ENCODE data around the gene PERCC1. TPM values are rescaled to one million over a fixed set of nuclear protein-coding genes. Genes with fewer than 3 reads are reported as not detected.

Gene PERCC1
- total RNA-seq, 2 experiments from 2014 or later = 0.30 TPM; not detected in 1

- peaks cover 0 to 4% of the 10 kb centered on the region in 2 experiments for H3K9me3 ChIP-seq (ENCODE audit: control insufficient read depth in 1 of 2, insufficient read depth in 1 of 2, low read length in 2 of 2)
- peaks cover 22% of the 10 kb centered on the region for H3K36me3 Mint-ChIP-seq (ENCODE audit: low read depth)
- no peak overlapping the region for H3K4me3 Mint-ChIP-seq
- no peak for ATAC-seq (ENCODE audit: poor library complexity)
- no peak overlapping the region for H3K27ac Mint-ChIP-seq
- ChIA-PET CTCF (no interaction called here), POLR2A (no interaction called here)
- no peaks in the 10 kb centered on the region for H3K4me1 Mint-ChIP-seq (ENCODE audit: low read depth)
- TF ChIP-seq CTCF (IDR thresholded peaks at IDR 0.05) = no peak
- no peak overlapping the region for H3K27ac ChIP-seq (ENCODE audit: low read depth in 1 of 2, low read length in 2 of 2)
- H3K27me3 Mint-ChIP-seq = no peaks in the 10 kb centered on the region
- no peak overlapping the region for H3K4me3 ChIP-seq (ENCODE audit: low read length)
- no peaks in the 10 kb centered on the region for H3K27me3 ChIP-seq (ENCODE audit: control insufficient read depth in 1 of 2, insufficient read depth in 2 of 2, low read length in 2 of 2)
- intact Hi-C loops (cut with DNase I, micrococcal nuclease) = no loop called here
- DNase-seq = no peak
- H3K36me3 ChIP-seq (ENCODE audit: insufficient read depth, low read length) = peaks cover 43% of the 10 kb centered on the region
- no peaks in the 10 kb centered on the region for H3K9me3 Mint-ChIP-seq
- H3K4me1 ChIP-seq (ENCODE audit: insufficient read depth, low read length) = no peaks in the 10 kb centered on the region
Measured at GRCh38 chr16:1449201-1449788, 18.4 kb downstream of the PERCC1 start.

- H3K27me3 Mint-ChIP-seq = no peaks in the 10 kb centered on the region
- DNase-seq (no peak), ATAC-seq (ENCODE audit: poor library complexity) (no peak)
- H3K27me3 ChIP-seq (ENCODE audit: control insufficient read depth in 1 of 2, insufficient read depth in 2 of 2, low read length in 2 of 2) = no peaks in the 10 kb centered on the region
- H3K9me3 Mint-ChIP-seq = no peaks in the 10 kb centered on the region
- no peak overlapping the region for H3K27ac Mint-ChIP-seq
- H3K36me3 Mint-ChIP-seq (ENCODE audit: low read depth) = peaks cover 26% of the 10 kb centered on the region
- ChIA-PET CTCF (no interaction called here), POLR2A (interaction anchor here (0.5 kb wide), 1 partner anchor 14 kb away, joined by 3 read pairs; no protein-coding TSS in a partner anchor)
- no peak overlapping the region for H3K4me3 Mint-ChIP-seq
- no peak overlapping the region for H3K27ac ChIP-seq (ENCODE audit: low read depth in 1 of 2, low read length in 2 of 2)
- intact Hi-C loops (cut with DNase I, micrococcal nuclease) = no loop called here
- TF ChIP-seq CTCF (IDR thresholded peaks at IDR 0.05) = no peak
- H3K36me3 ChIP-seq (ENCODE audit: insufficient read depth, low read length) = peaks cover 53% of the 10 kb centered on the region
- no peaks in the 10 kb centered on the region for H3K4me1 ChIP-seq (ENCODE audit: insufficient read depth, low read length)
- H3K9me3 ChIP-seq (ENCODE audit: control insufficient read depth in 1 of 2, insufficient read depth in 1 of 2, low read length in 2 of 2) = peaks cover 0 to 4% of the 10 kb centered on the region in 2 experiments
- H3K4me1 Mint-ChIP-seq (ENCODE audit: low read depth) = no peaks in the 10 kb centered on the region
- H3K4me3 ChIP-seq (ENCODE audit: low read length) = no peak overlapping the region
Measured at GRCh38 chr16:1450218-1450617, 19.3 kb downstream of the PERCC1 start.

- peaks cover 26% of the 10 kb centered on the region for H3K36me3 Mint-ChIP-seq (ENCODE audit: low read depth)
- peaks cover 0 to 4% of the 10 kb centered on the region in 2 experiments for H3K9me3 ChIP-seq (ENCODE audit: control insufficient read depth in 1 of 2, insufficient read depth in 1 of 2, low read length in 2 of 2)
- no peaks in the 10 kb centered on the region for H3K27me3 Mint-ChIP-seq
- no peaks in the 10 kb centered on the region for H3K27me3 ChIP-seq (ENCODE audit: control insufficient read depth in 1 of 2, insufficient read depth in 2 of 2, low read length in 2 of 2)
- DNase-seq (no peak), ATAC-seq (ENCODE audit: poor library complexity) (no peak)
- POLR2A ChIA-PET = interaction anchor here (0.5 kb wide), 1 partner anchor 13 kb away, joined by 3 read pairs; no protein-coding TSS in a partner anchor
- no peak overlapping the region for H3K27ac ChIP-seq (ENCODE audit: low read depth in 1 of 2, low read length in 2 of 2)
- no peak overlapping the region for H3K4me3 Mint-ChIP-seq
- intact Hi-C loops (cut with DNase I, micrococcal nuclease) = no loop called here
- peaks cover 57% of the 10 kb centered on the region for H3K36me3 ChIP-seq (ENCODE audit: insufficient read depth, low read length)
- H3K27ac Mint-ChIP-seq = no peak overlapping the region
- CTCF ChIA-PET = no interaction called here
- H3K4me1 ChIP-seq (ENCODE audit: insufficient read depth, low read length) = no peaks in the 10 kb centered on the region
- H3K4me3 ChIP-seq (ENCODE audit: low read length) = no peak overlapping the region
- H3K9me3 Mint-ChIP-seq = no peaks in the 10 kb centered on the region
- TF ChIP-seq CTCF (IDR thresholded peaks at IDR 0.05) = no peak
- H3K4me1 Mint-ChIP-seq (ENCODE audit: low read depth) = no peaks in the 10 kb centered on the region
Measured at GRCh38 chr16:1450841-1451240, 20.0 kb downstream of the PERCC1 start.
